Type B pancreatic cell (in vitro differentiated cells): ENCODE data around the gene C12orf76. TPM values are rescaled to one million over a fixed set of nuclear protein-coding genes. Genes with fewer than 3 reads are reported as not detected.

Experiments used
- DNase-seq: peaks from one replicate; pipeline ENCODE4 v3.0.0; 2021; ENCODE audit warnings: mixed read lengths; ENCODE audit not compliant: unreplicated experiment; ENCODE audit errors: extremely low spot score
- H3K27ac Mint-ChIP-seq: 2 replicates; pipeline ENCODE4 v1.8.0; 2021; ENCODE audit warnings: mild to moderate bottlenecking, mixed read lengths
- H3K27me3 Mint-ChIP-seq: 2 replicates; pipeline ENCODE4 v1.8.0; 2021; ENCODE audit warnings: mixed read lengths
- H3K36me3 Mint-ChIP-seq: 2 replicates; pipeline ENCODE4 v1.8.0; 2021; ENCODE audit warnings: mixed read lengths
- H3K4me1 Mint-ChIP-seq: one replicate; pipeline ENCODE4 v1.8.0; 2021; ENCODE audit warnings: mixed read lengths; ENCODE audit not compliant: unreplicated experiment
- H3K4me3 Mint-ChIP-seq: 2 replicates; pipeline ENCODE4 v1.8.0; 2021; ENCODE audit warnings: mild to moderate bottlenecking, mixed read lengths
- H3K9me3 Mint-ChIP-seq: 2 replicates; pipeline ENCODE4 v1.8.0; 2021; ENCODE audit warnings: mixed read lengths
- CTCF ChIP-seq: fragments of 200-600 bp; sonication (generic); conservative IDR thresholded peaks from 2 replicates; pipeline ENCODE4 v1.5.0; 2021; ENCODE audit warnings: antibody characterized with exemption, mild to moderate bottlenecking
- total RNA-seq: library from RNA; stranded (reverse); gene quantifications from 2 replicates; pipeline ENCODE4 v1.2.1, GENCODE V29; 2021; ENCODE audit warnings: low replicate concordance

C12orf76 gene
- total RNA-seq, 1 donor from 2014 or later, result 20.8 TPM

DNA sequence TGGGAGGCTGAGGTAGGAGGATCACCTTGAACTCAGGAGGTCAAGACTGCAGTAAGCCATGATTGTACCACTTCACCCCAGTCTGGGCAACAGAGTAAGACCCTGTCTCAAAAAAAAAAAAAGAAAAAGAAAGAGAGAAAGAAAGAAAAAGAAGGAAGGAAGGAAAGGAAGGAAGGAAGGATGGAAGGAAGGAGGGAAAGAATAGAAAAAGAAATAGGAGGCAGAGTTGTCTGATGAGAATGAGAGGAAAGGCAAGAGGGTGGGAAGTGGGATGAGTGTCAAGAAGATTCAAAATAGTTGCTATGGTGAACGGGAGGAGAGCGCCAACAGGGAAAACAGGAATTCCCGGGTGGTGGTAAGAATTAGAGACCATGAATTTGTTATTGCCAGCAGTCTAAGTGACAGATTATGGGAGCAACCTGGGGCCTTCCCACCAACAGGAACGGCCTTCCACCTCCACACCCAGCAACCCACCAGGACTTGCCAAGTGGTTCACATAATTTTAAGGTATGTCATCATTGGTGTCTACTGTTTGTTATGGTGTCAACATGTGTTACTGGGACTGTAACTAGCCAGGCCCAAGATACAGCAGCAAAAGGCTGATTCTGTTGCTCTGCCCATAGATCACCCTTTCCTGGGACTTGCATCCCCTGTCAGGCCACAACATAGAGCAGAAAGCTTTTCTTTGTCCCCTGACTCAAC lies 36.1 kb upstream of the C12orf76 start:
- Mint-ChIP-seq H3K4me3 (no peak overlapping the region), H3K36me3 (no peaks in the 10 kb centered on the region), H3K4me1 (no peaks in the 10 kb centered on the region), H3K9me3 (no peaks in the 10 kb centered on the region), H3K27ac (peak overlapping the region; percentile 31), H3K27me3 (peaks cover 14% of the 10 kb centered on the region)
- DNase-seq, result no peak
- no peak for TF ChIP-seq CTCF

DNA sequence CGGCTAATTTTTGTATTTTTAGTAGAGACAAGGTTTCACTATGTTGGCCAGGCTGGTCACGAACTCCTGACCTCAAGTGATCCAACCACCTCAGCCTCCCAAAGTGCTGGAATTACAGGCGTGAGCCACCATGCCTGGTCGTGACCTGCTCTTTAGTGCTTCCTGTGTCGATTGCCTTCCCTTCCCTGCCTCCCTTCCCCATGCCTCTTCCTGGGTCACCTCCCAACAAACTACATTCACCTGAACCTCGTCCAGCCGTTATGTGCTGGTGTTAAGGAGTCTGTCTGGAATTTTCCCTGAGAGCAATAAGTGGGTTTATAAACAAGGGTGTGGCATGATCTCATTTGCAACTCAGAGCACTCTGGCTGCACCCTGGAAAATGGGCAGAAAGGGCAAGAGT lies 32.1 kb upstream of the C12orf76 start:
- no peak overlapping the region for H3K4me3 Mint-ChIP-seq
- no peaks in the 10 kb centered on the region for H3K36me3 Mint-ChIP-seq
- no peak overlapping the region for H3K27ac Mint-ChIP-seq
- TF ChIP-seq CTCF, result no peak
- H3K27me3 Mint-ChIP-seq, result peaks cover 10% of the 10 kb centered on the region
- DNase-seq, result no peak
- H3K4me1 Mint-ChIP-seq, result no peaks in the 10 kb centered on the region
- H3K9me3 Mint-ChIP-seq, result no peaks in the 10 kb centered on the region

DNA sequence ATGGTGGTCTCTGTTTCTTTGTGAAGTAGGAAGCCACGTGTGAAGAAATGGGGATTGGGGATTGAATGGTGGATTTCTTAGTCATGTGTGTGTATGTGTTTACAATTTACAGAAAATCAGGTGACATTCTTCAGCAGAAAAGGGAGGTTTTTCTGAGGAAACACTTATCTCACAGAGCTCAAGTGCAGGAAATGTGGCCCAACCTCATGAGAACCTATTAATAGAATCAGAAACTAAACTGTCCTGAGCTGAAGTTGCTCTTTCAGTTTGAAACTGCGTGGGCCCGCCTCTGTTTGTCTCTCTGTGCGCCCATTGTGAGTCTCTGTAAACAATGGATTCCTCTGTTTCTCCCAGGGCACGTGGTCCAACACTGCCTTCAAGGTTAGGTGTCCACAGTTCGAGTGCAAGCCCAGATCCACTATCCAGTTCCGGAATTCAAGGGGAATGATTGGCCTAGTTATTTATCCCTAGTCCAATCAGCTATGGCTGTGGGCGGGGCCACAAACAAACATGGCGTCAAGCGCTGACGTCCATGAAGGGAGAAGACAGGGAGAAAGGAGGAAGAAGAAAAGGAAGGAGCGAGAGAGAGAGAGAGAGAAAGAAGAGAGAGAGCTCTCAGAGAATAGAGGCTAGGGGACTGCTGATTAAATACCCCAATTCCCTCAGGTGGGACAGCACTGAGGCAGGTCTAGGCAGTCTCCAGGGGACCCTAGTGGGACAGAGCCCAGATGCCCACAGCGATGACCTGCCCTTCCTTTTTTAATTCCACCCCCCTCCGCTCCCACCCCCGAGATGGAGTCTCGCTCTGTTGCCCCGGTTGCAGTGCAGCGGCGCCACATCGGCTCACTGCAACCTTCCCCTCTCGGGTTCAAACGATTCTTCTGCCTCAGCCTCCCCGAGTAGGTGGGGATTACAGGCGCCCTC lies 31.4 kb upstream of the C12orf76 start:
- Mint-ChIP-seq H3K36me3 (no peaks in the 10 kb centered on the region), H3K27ac (peak overlapping the region; percentile 18), H3K27me3 (peaks cover 8% of the 10 kb centered on the region)

DNA sequence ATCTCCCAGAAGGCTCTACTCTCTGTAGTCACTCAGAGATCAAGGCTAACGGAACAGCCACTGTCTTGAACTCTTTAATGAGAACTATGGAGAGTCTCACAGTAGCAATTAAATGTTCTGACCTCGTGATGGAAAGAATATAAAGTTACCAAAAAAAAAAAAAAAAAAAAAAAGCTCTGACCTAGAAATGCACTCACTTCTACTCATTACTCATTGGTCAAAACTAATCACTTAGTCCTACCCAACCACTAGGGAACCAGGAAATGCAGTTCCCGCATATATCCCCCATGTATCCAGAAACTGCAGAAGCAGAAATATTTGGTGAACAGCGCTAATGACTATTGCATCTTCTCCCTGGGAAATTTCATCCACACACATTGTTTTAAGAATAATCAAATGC lies 29.5 kb upstream of the C12orf76 start:
- no peak overlapping the region for H3K4me3 Mint-ChIP-seq
- peaks cover 15% of the 10 kb centered on the region for H3K4me1 Mint-ChIP-seq
- peaks cover 7% of the 10 kb centered on the region for H3K27me3 Mint-ChIP-seq
- no peak for TF ChIP-seq CTCF
- H3K9me3 Mint-ChIP-seq, result no peaks in the 10 kb centered on the region
- H3K36me3 Mint-ChIP-seq, result no peaks in the 10 kb centered on the region
- H3K27ac Mint-ChIP-seq, result no peak overlapping the region
- no peak for DNase-seq

More for the DNA sequence above, 31.4 kb upstream of the C12orf76 start:
- TF ChIP-seq CTCF, result no peak
- no peak for DNase-seq
- H3K4me1 Mint-ChIP-seq, result no peaks in the 10 kb centered on the region
- H3K9me3 Mint-ChIP-seq, result no peaks in the 10 kb centered on the region
- no peak overlapping the region for H3K4me3 Mint-ChIP-seq

DNA sequence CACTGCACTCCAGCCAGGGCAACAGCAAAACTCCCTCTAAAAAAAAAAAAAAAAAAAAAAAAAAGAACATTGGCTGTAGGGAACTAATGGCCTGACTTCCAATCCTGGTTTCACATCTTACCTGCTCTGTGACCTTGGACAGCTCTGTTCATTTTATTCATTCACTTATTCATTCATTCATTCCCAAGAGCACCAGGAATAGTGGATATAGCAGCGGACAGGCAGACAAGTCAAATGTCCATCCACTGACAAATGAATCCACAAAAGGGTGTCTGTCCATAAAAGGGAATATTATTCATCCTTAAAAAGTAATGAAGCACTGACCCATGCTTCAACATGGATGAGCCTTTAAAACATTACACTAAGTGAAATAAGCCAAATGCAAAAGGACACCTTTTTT lies 27.6 kb upstream of the C12orf76 start:
- TF ChIP-seq CTCF, result no peak
- no peak overlapping the region for H3K27ac Mint-ChIP-seq
- H3K36me3 Mint-ChIP-seq, result no peaks in the 10 kb centered on the region
- peaks cover 7% of the 10 kb centered on the region for H3K27me3 Mint-ChIP-seq
- no peak for DNase-seq
- H3K4me3 Mint-ChIP-seq, result no peak overlapping the region
- no peaks in the 10 kb centered on the region for H3K9me3 Mint-ChIP-seq
- H3K4me1 Mint-ChIP-seq, result peaks cover 15% of the 10 kb centered on the region
